Gastrocnemius medialis (tissue), 4 donors: ENCODE measurements around the gene SREBF2.

ENCODE experiments used
- CTCF ChIP-seq, 5 experiments: fragments of 450-650 bp in 3 of 5; fragments of 200-600 bp in 2 of 5; sonication (generic) in 2 of 5; IDR thresholded peaks in 4 of 5; conservative IDR thresholded peaks in 1 of 5; 1 replicate in 4 of 5; 2 replicates in 1 of 5; pipeline ENCODE4 v1.5.1; 2016 to 2019; ENCODE audit warnings: antibody characterized with exemption in 5 of 5, mild to moderate bottlenecking in 3 of 5, moderate library complexity in 3 of 5
- POLR2A ChIP-seq, 2 donors: fragments of 450-650 bp; IDR thresholded peaks; one replicate each; pipeline ENCODE4 v1.6.1; 2017; ENCODE audit warnings: antibody characterized with exemption in 2 of 2, mild to moderate bottlenecking in 2 of 2, moderate library complexity in 2 of 2

DNA sequence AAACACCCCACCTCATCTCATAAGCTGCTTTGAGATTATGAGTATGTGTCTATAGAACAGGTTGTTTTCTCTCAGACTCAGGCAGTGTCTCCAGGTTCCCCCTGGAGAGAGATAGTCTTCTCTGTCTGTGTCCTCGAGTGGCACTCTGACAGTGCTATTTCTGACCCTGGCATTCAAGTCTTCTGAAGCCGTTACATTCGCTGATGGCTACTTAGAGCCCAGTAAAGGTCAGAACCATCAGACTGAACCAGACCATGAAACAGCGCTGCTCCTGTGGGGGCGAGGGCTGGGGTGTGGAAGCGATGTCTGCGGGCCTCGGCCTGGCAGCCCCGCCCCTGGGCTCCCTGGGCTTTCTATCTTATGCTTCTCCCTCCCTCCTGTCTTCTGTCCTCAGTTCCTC lies 58.5 kb downstream of the SREBF2 start:
- TF ChIP-seq POLR2A (IDR thresholded peaks at IDR 0.05), result no peak
- no peak for TF ChIP-seq CTCF (IDR thresholded peaks at IDR 0.05 in 4 of 5, conservative IDR thresholded peaks at IDR 0.05 in 1 of 5)
